ENCODE measurements around the gene GOT1.

Gene GOT1

DNA sequence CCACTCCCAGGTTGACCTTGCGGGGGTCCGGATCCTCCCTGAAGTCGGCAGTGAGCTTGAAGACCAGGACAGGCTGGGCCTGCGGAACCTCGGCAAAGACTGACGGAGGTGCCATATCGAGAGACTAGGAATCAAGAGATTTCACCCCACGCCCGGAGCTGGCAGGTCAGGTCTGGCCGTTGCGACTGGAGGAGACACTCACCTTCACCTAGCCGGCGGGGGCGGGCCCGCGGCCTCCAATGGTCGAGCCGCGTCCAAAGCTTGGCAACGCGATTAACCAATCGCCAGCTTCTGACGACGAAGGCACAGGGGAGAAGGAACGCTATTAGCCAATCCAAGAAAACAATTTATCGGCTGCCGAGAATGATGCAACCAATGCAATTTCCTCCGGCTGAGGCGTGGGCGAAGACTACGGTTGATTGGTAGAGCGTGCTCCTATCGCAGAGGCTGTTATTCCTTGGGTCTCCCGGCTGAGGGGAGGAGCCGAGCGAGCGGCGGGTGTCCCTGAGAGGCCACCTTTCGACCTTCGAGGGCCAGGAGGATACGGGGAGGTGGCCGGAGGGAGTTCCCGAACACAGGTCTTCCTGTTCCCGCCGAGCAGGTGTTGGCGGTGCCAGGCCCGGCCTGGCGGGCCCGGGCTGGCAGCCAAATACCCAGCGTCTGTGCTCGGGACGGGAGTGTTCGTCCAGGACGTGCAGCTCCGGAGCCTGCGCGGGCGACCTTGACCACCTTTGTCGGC lies at the start of gene GOT1:
GOT1 (minus strand) TSS at position 174 of the 739 bp plus-strand sequence; CDS start at position 115, 59 bp downstream.
- DNase-seq: peak; percentile 100

GRCh38 chr10:99470327-99470726 lies 39.9 kb upstream of the GOT1 start:
- no peak for DNase-seq

- no peak for DNase-seq
These were observed 37.0 kb upstream of the GOT1 start for GRCh38 chr10:99467236-99467999.

- no peak for DNase-seq
These were observed 36.3 kb upstream of the GOT1 start for GRCh38 chr10:99466632-99467223.

GRCh38 chr10:99461230-99461629 lies 30.8 kb upstream of the GOT1 start:
- DNase-seq: peak; percentile 40

DNA sequence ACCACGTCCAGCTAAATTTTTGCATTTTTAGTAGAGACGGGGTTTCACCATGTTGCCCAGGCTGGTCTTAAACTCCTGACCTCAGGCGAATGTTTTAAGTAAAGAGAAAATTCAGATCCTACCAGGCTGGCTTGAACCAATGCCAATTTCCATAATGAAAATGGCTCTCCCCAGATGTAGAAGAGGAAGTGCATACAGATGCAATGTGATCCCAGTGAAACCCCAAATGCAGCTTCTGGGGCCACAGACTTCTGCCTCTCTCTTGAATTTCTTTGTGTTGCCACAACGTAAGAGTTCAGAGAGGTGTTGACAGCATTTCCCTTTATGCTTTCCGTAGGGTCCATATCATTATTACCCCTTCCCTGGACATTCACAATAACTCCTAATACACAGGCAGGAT lies 29.6 kb upstream of the GOT1 start:
- no peak for DNase-seq

GRCh38 chr10:99459217-99459616 lies 28.8 kb upstream of the GOT1 start:
- no peak for DNase-seq

GRCh38 chr10:99457813-99458212 lies 27.4 kb upstream of the GOT1 start:
- DNase-seq: peak; percentile 26

GRCh38 chr10:99456931-99457288 lies 26.5 kb upstream of the GOT1 start:
- no peak for DNase-seq

DNA sequence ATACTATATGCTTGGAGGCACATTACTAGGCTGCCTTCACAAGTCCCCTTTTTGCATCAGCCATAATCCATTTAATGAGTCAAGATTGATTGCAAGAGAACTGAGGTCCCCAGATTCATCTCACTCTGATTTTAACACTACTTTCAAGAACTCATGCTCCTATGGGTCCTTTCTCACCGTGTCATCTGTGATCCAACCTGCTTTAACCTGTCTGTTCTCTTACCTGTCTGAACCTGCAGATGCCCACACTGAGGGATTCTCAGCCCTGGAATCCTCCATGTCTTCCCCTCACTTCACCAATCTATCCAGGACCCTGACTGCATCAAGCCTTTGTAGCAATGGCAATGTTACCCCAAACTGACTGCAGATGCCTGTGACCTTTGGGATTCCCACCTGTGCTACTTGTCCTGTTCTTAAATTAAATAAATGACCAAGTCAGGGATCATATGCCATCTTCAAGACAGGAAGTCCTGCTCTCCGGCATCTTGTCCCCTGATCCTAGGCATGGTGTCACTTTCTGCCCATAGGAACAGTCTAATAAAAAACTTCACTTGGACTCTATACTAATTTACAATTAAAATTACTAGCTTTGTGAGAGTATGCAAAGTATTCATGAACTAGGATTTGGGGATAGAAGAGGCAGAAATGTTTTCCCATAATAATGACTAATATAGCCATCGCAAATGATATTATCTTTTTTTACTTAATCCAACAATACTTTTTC lies 25.9 kb upstream of the GOT1 start:
- no peak for DNase-seq

- no peak for DNase-seq
These were observed 21.6 kb upstream of the GOT1 start for GRCh38 chr10:99451981-99452380.

GRCh38 chr10:99451499-99451788 lies 21.0 kb upstream of the GOT1 start:
- DNase-seq: no peak

- DNase-seq: no peak
These were observed 20.4 kb upstream of the GOT1 start for GRCh38 chr10:99450624-99451498.

DNA sequence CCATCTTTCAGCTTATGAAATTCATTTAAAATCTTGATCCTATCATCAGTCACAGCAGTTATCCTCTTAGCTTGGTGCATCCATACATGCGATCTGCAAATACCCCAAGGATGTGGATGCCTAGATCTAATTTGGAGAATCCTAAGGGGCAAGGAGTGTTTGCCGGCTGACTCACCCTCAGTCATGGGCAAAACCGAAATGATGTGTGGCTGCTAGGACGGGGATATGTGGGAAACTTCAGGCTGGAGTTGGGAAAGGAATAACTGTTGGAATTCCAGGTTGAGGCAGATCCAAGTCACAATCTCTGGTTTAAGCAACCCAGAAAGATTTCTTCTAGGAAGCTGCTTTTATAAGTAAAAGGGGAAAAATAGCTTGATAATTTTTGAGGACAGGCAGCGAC lies 19.7 kb upstream of the GOT1 start:
- DNase-seq: no peak

GRCh38 chr10:99449023-99449422 lies 18.6 kb upstream of the GOT1 start:
- no peak for DNase-seq

DNA sequence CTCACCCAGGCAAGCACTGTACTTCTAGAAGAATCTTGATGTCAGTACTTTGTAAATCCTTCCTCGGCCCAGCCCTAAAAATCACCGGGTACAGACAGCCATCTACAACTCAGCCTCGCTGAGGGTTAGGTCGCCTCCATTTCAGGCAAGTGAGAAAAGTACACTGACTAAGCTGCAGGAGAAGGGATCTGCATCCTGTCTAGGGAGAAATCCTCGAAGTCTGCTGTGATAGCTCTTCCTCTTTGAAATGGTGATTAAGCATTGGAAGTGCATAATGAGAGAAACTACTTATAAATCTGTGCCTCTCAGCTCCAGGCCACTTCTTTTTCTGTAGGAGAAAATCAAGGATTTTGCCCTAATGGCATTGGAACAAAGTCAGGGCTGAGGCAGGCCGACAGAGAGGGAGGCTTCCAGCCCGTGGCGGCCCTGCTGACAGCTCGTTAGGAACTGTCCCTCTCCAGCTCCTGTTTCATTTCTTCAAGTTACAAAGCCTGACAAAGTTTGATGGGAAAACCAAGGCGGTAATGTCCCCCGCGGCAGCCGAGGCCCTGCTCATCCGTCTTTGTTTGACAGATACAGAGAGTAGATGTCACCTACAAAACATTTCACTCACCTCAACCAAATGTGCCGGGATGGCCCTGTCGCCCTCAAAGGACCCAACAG lies 14.1 kb upstream of the GOT1 start:
- DNase-seq: no peak

DNA sequence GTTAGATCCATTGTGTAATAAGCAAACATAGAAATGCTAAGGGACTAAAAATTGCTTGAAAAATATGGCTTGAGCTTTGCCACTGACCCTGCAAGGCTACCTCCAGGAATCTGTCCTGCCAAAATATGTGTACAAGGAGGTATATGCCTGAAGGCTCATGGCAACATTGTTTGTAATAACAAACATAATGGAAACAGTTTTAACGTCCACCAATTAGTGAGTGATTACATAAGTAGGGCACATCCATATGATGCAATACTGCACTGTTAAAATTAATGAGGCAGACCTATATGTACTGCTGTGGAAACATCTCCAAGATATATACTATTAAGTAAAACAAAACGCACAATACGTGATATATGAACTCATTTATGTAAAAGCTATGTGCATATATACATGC lies 13.1 kb upstream of the GOT1 start:
- no peak for DNase-seq

GRCh38 chr10:99442394-99442793 lies 12.0 kb upstream of the GOT1 start:
- DNase-seq: no peak

- no peak for DNase-seq
These were observed 8.5 kb upstream of the GOT1 start for GRCh38 chr10:99438890-99439289.

DNA sequence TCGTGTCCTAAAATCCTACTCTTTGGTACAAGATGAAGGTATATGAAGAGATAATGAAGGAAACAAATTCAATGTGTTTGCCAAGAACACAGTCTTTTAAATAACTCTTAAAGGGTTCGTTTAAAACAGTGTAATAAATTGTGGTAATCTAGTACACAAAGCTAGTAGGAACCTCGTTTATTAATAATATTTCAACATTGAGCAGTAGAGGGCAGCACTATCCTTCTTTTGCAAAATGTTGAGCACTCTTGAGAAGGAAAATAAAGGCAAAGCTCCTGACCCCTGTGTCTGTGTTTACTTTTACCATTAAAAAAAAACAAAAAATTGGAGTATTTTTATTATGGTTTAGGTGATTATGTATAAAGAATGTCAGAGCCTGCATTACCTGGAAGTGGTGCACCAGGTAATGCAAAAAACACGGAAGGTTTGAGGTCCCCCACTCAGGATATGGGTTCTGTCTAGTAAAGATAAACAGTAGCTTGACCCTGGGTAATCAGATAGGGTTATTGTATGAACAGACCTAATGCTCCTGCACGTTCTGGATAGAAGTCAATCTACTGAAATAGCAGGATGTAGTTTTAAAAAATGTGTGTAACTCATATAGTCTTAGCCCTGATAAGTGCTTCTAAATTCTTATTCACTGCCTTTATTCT lies 5.7 kb upstream of the GOT1 start:
- peak; percentile 4 for DNase-seq

DNA sequence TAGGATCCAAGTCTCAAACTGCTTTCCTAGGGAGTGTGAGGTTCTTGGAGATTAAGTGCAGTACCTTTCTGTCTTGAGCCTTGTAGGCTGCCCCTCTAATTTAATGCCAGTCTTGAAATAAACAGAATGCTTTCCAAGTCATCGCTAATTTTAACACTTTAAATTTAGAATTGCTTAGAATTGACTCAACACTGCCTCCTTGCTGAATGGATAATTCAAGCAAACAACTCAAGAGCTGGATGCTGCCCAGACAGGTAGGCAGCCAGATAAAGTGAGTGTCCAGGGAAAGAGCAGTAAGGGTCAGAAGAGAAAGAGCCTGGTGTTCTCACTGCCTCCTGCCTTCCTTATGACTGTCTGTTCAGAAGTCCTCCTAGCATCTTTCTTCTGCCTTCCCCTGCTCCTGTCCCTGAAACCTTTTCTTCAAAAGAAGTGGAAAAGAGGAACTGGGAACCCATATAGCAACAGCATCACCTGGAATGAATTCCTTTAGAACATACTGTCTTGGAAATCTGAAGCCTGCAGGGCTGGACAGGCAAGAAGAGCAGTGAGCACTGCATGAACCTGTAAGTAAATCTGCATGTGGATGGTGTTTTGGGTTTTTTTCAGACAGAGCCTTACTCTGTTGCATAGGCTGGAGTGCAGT lies 3.1 kb upstream of the GOT1 start:
- peak; percentile 10 for DNase-seq

Data from NCI-H226 (cell line).